Activated T-helper 2 cell treated with anti-CD3 and anti-CD28 coated beads, Interferon-gamma antibody, Interleukin-2, Interleukin-4, amounts not matched to agents 10 μg/mL and 5 μg/mL and 100 μg/mL, durations not matched to agents 14 hours and 24 hours and 36 hours (primary cell): Measurements from ENCODE around the gene A4GALT. TPM values are rescaled to one million over a fixed set of nuclear protein-coding genes. Genes with fewer than 3 reads are reported as not detected.
"Not testable (repeated sequence)": the region's sequence is repeated elsewhere in the genome, so short reads cannot be mapped to it uniquely, and the experiment has no call there.

Source experiments
- DNase-seq: peaks from one replicate; pipeline ENCODE4 v3.0.0; 2021; ENCODE audit warnings: low spot score
- H3K27ac Mint-ChIP-seq: one replicate; pipeline ENCODE4 v1.8.0; 2021; ENCODE audit warnings: mixed read lengths
- H3K27me3 Mint-ChIP-seq: one replicate; pipeline ENCODE4 v1.8.0; 2021; ENCODE audit warnings: low read depth, mixed read lengths
- H3K36me3 Mint-ChIP-seq: one replicate; pipeline ENCODE4 v1.8.0; 2021; ENCODE audit warnings: low read depth, mixed read lengths
- H3K4me1 Mint-ChIP-seq: one replicate; pipeline ENCODE4 v1.8.0; 2021; ENCODE audit warnings: low read depth, mixed read lengths
- H3K4me3 Mint-ChIP-seq: one replicate; pipeline ENCODE4 v1.8.0; 2021; ENCODE audit warnings: low read depth, mild to moderate bottlenecking, moderate library complexity, mixed read lengths
- H3K9me3 Mint-ChIP-seq: one replicate; pipeline ENCODE4 v1.8.0; 2021; ENCODE audit warnings: mixed read lengths
- intact Hi-C: fragments of 100-400 bp; cut with micrococcal nuclease; formaldehyde crosslinking; loops from one replicate; pipeline ENCODE4 v1.15.1; 2023
- total RNA-seq: library from RNA; stranded (reverse); gene quantifications from 2 replicates; pipeline ENCODE4 v1.2.3, GENCODE V29; 2022

Gene A4GALT
- total RNA-seq, 1 donor from 2014 or later = not detected

DNA sequence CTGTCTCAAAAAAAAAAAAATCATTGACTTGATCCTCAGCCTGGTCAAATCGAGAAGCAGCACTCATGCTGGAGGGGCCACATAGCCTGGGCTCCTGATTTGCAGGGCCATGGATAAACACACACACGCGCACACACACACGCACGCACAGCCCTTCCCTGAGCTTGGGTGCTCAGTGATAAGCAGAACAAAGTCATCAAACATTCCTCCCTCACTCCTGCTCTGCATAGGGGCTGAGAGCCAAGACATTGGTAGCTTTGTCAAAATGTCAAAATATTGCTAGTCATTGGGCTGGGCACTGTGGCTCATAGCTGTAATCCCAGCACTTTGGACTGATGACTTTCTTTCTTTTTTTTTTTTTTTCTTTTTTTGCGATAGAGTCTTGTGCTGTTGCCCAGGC is 34.0 kb upstream of the A4GALT start:
- DNase-seq = no peak
- H3K9me3 Mint-ChIP-seq = no peaks in the 10 kb centered on the region
- H3K4me3 Mint-ChIP-seq = no peak overlapping the region
- intact Hi-C loops = no loop called here
- peaks cover 1% of the 10 kb centered on the region for H3K27me3 Mint-ChIP-seq
- no peaks in the 10 kb centered on the region for H3K36me3 Mint-ChIP-seq
- no peaks in the 10 kb centered on the region for H3K4me1 Mint-ChIP-seq
- H3K27ac Mint-ChIP-seq = no peak overlapping the region

DNA sequence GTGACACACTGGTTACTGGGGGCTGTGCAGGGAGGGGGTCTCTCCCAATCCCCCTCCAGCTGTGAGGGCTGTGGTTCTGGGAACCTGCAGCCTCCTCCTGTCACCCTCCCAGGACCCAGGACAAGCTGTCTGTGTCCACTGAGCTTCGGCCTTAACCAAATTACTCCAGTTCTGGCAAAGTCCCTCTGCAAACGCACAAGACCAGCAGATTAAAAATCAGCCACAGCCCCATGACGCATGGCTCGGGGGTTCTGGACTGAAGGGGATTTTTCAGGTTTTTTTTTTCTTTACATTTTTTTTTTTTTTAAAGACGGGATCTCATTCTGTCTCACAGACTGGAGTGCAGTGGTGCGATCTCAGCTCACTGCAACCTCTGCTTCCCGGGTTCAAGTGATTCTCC is 32.2 kb upstream of the A4GALT start:
- Mint-ChIP-seq H3K27ac (no peak overlapping the region), H3K4me1 (no peaks in the 10 kb centered on the region), H3K9me3 (no peaks in the 10 kb centered on the region), H3K4me3 (no peak overlapping the region), H3K36me3 (no peaks in the 10 kb centered on the region), H3K27me3 (peaks cover under 1% of the 10 kb centered on the region)
- intact Hi-C loops = no loop called here
- no peak for DNase-seq

DNA sequence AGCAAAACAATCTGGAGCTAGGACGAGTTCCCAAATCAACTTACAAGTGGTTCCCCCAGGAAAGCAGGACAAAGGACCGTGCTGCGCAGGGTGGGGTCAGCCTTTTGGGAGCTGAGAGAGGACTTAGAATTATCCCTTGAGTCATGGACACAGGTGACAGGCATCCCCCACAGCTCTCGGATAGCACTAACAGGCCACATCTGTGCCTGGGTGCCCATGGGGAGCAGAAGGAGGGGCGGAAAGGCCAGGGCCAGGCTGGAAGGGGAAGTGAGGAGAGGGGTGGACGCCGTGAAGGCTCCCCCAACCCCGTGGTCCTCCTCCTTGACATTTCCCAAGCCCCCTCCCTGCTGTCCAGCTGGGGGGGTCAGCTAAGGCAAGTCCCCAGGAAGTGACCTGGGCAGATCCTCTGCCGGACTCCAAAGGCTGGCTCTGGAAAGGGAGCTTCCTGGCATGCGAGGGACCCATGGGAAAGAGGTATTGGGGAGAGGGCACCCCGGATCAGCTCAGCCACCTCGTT is 31.6 kb upstream of the A4GALT start:
- Mint-ChIP-seq H3K27ac (no peak overlapping the region), H3K27me3 (no peaks in the 10 kb centered on the region), H3K4me1 (no peaks in the 10 kb centered on the region), H3K9me3 (no peaks in the 10 kb centered on the region), H3K36me3 (no peaks in the 10 kb centered on the region), H3K4me3 (no peak overlapping the region)
- intact Hi-C loops = no loop called here
- no peak for DNase-seq

DNA sequence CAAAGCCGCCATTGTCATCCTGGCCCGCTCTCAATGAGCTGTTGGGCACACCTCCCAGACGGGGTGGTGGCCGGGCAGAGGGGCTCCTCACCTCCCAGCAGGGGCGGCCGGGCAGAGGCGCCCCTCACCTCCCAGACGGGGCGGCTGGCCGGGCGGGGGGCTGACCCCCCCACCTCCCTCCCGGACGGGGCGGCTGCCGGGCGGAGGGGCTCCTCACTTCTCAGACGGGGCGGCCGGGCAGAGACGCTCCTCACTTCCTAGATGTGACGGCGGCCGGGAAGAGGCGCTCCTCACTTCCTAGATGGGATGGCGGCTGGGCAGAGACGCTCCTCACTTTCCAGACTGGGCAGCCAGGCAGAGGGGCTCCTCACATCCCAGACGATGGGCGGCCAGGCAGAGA is 29.8 kb upstream of the A4GALT start:
- H3K4me3 Mint-ChIP-seq, H3K27me3 Mint-ChIP-seq, H3K9me3 Mint-ChIP-seq, DNase-seq, H3K4me1 Mint-ChIP-seq, H3K36me3 Mint-ChIP-seq, H3K27ac Mint-ChIP-seq, intact Hi-C loops: not testable (repeated sequence)

DNA sequence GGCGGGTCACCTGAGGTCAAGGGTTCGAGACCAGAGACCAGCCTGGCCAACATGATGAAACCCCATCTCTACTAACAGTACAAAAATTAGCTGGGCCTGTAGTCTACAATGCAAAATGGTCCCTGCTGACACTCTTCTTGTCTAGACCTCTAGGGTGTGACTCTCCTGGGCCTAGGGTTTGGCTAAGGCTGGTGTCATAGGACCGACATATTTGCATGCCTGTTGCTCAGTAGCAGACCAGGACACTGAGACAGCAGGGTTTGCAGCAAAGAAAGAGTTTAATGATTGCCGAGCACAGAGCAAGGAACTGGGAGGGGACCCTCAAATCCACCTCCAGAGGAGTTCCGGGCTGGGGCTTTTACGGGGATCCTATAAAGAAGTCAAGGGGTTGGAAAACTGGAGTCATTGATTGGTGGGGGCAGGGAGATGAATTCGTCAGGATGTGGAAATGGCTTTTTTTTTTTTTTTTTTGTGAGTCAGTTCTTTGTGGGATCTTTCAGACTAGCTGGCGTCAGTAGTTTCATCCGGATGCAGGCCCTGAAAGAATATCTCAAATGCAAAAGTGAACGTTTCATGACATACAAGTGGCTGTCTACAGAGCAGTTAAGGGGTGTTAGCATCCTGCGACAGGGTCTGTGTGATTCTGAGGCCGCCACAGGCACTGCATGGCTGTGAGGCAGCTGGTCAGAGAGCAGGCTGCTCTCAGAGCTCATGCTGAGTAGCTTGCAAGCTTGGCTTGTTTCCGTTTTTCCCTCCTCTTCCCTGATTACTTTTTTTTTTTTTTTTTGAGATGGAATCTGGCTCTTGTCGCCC is 27.2 kb upstream of the A4GALT start:
- intact Hi-C loops = no loop called here
- no peaks in the 10 kb centered on the region for H3K27me3 Mint-ChIP-seq
- no peak overlapping the region for H3K27ac Mint-ChIP-seq
- H3K4me3 Mint-ChIP-seq = no peak overlapping the region
- no peaks in the 10 kb centered on the region for H3K4me1 Mint-ChIP-seq
- H3K36me3 Mint-ChIP-seq = no peaks in the 10 kb centered on the region
- no peaks in the 10 kb centered on the region for H3K9me3 Mint-ChIP-seq
- no peak for DNase-seq

DNA sequence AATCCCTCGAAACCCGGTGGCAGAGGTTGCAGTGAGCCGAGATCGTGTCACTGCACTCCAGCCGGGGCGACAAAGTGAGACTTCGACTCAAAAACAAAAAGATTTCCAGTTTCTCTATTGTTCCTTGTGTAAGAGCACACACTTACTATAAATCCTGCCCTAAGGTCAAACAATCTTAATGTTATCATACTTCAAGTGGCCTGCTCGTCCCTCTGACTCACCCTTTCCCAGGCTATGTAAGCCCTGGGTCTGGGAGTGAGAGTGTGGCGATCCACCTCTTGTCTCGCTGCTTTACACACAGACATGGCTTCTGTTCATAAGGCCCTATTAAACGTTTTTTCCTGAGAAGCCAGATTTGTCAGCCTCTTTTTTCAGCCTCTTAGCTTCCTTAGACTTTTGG is 24.4 kb upstream of the A4GALT start:
- Mint-ChIP-seq H3K4me3 (no peak overlapping the region), H3K9me3 (no peaks in the 10 kb centered on the region), H3K36me3 (no peaks in the 10 kb centered on the region), H3K27ac (no peak overlapping the region), H3K27me3 (no peaks in the 10 kb centered on the region), H3K4me1 (no peaks in the 10 kb centered on the region)
- intact Hi-C loops = no loop called here
- DNase-seq = no peak

DNA sequence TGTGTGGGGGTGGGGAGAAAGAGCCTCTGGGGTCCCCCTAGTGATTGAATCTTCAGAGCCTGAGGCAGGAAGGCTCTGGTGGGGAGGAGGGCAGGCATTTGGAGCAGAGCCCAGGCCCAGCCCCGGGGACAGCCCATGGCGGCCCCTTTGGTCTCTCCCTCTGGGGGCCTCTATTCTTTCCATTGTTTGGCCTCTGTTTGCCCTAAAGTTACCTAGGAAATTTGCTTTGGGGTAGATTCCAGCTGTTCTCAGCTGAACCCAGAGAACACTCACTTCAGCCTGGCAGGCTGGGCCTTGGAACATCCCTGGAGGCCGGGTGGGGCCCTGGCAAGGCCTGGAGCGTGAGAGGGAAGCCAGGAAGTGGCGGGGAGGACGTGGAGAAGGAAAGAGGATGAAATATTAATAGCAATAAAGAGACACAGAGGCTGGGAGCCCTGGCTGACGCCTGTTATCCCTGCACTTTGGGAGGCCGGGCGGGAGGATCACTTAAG is 22.9 kb upstream of the A4GALT start:
- DNase-seq = no peak

DNA sequence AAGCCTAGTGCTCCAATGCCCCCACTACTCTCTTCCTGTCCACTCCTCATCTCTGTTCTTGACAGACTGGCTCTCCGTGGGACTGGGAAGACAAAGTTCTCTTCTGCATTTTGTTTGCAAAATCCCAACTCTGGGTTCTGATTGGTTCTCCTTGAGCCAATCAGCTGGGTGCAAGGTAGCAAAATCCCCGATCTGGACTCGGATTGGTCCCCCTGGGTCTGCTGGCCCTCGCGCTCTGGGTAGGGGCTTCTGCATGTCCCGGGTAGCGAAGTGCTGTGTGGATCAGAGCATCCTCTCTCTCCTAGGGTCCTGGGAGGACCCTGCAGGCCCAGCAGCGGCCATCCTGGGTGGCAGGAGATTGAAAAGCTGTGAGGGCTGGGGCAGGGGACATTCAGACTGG is 22.3 kb upstream of the A4GALT start:
- Mint-ChIP-seq H3K4me3 (no peak overlapping the region), H3K36me3 (no peaks in the 10 kb centered on the region), H3K27me3 (no peaks in the 10 kb centered on the region), H3K4me1 (no peaks in the 10 kb centered on the region), H3K27ac (no peak overlapping the region), H3K9me3 (no peaks in the 10 kb centered on the region)
- no peak for DNase-seq
- intact Hi-C loops = no loop called here

More for the DNA sequence above, 22.9 kb upstream of the A4GALT start:
- Mint-ChIP-seq H3K27ac (no peak overlapping the region), H3K4me1 (no peaks in the 10 kb centered on the region), H3K4me3 (no peak overlapping the region), H3K36me3 (no peaks in the 10 kb centered on the region), H3K9me3 (no peaks in the 10 kb centered on the region), H3K27me3 (no peaks in the 10 kb centered on the region)
- intact Hi-C loops = no loop called here

DNA sequence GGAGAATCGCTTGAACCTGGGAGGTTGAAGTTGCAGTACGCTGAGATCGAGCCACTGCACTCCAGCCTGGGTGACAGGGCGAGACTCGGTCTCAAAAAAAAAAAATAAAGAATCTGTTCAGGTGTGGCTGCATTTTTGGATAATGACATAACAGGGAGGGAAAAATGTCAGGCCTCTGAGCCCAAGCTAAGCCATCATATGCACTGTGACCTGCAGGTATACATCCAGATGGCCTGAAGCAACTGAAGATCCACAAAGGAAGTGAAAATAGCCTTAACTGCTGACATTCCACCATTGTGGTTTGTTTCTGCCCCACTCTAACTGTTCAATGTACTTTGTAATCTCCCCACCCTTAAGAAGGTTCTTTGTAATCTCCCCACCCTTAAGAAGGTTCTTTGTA is 19.6 kb upstream of the A4GALT start:
- H3K27ac Mint-ChIP-seq, DNase-seq, H3K4me1 Mint-ChIP-seq, H3K27me3 Mint-ChIP-seq, H3K36me3 Mint-ChIP-seq, intact Hi-C loops, H3K9me3 Mint-ChIP-seq, H3K4me3 Mint-ChIP-seq: not testable (repeated sequence)

DNA sequence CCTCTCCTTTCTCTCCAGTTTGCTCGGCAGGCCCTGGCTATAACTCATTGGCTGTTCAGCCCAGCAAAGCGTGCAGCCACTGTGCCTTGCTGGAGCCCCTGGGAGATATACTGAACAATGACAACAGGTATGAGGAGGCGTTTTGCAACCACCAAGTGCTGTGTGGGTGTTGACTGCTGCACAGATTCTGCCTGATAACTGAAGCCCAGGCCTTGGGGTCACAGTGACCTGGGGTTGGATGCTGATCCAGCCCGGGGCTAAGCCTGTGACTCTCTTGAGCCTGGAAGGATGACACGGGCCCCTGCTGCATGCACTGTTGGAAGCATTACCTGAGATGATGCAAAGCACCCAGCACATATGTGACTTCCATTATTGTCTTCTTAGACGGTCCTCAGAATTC is 13.7 kb upstream of the A4GALT start:
- no peak overlapping the region for H3K27ac Mint-ChIP-seq
- intact Hi-C loops = no loop called here
- H3K4me1 Mint-ChIP-seq = no peaks in the 10 kb centered on the region
- H3K9me3 Mint-ChIP-seq = no peaks in the 10 kb centered on the region
- H3K36me3 Mint-ChIP-seq = no peaks in the 10 kb centered on the region
- no peaks in the 10 kb centered on the region for H3K27me3 Mint-ChIP-seq
- no peak overlapping the region for H3K4me3 Mint-ChIP-seq
- no peak for DNase-seq

DNA sequence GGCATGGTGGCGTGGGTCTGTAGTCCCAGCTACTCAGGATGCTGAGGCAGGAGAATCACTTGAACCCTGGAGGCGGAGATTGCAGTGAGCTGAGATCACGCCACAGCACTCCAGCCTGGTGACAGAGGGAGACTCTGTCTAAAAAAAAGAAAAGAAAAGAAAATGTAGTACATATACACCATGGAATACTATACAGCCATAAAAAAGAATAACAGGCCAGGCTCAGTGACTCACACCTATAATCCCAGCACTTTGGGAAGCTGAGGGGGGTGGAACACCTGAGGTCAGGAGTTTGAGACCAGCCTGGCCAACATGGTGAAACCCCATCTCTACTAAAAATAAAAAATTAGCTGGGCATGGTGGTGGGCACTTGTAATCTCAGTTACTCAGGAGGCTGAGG is 12.7 kb upstream of the A4GALT start:
- intact Hi-C loops, H3K27ac Mint-ChIP-seq, H3K4me3 Mint-ChIP-seq, H3K4me1 Mint-ChIP-seq, DNase-seq, H3K27me3 Mint-ChIP-seq, H3K9me3 Mint-ChIP-seq, H3K36me3 Mint-ChIP-seq: not testable (repeated sequence)

DNA sequence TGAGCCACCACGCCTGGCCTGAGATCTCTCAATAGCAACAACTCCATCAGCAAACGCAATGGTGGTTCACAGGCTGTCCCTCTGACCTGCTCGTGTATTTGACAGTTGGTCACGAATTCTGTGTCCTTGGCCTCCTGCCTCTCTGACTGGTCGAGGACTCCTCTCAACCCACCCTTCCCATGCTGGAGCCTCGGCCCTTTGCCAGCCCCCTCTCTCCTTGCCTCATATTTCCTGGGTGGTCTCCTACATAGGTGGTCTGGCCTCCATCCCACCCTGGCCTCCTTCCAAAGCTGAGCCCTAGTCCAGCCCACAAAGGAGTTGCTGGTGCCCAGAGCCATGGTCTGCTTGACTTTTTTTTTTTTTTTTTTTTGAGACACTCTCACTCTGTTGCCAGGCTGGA is 11.4 kb upstream of the A4GALT start:
- Mint-ChIP-seq H3K36me3 (no peaks in the 10 kb centered on the region), H3K4me1 (no peaks in the 10 kb centered on the region), H3K27me3 (no peaks in the 10 kb centered on the region), H3K9me3 (no peaks in the 10 kb centered on the region), H3K27ac (no peak overlapping the region), H3K4me3 (no peak overlapping the region)
- DNase-seq = no peak
- intact Hi-C loops = no loop called here

DNA sequence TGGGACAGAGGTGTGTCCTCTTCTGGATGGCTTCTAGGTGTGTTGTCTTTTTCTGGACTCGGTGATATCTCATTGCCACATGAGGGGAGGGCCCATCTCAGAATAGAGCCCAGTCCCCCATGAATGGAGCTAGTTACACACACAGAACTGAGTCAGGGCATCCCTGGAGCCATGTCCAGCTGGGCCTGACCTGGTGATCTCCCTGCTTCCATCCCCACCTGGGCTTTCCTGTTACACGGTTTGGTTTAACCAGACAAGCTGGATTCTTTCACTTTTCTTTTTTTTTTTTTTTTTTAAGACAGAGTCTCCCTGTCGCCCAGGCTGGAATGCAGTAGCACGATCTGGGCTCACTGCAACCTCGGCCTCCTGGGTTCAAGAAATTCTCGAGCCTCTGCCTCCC is 6.1 kb upstream of the A4GALT start:
- Mint-ChIP-seq H3K9me3 (no peaks in the 10 kb centered on the region), H3K4me1 (peaks cover under 1% of the 10 kb centered on the region), H3K36me3 (no peaks in the 10 kb centered on the region), H3K4me3 (no peak overlapping the region), H3K27me3 (peaks cover 16% of the 10 kb centered on the region), H3K27ac (no peak overlapping the region)
- DNase-seq = no peak
- intact Hi-C loops = no loop called here
